GM12878 (cell line): ENCODE measurements around the gene DELE1.

ENCODE experiments used
- BCL3 ChIP-seq: IDR thresholded peaks from 2 replicates; pipeline ENCODE4 v1.6.1; 2011; ENCODE audit warnings: borderline replicate concordance, low read depth, mild to moderate bottlenecking, moderate library complexity, low read length; ENCODE audit not compliant: insufficient read depth, poor library complexity, severe bottlenecking
- CTCF ChIP-seq, 3 experiments: IDR thresholded peaks in 2 of 3; conservative IDR thresholded peaks in 1 of 3; 2 replicates each; pipeline ENCODE4 v1.5.1; 2011; ENCODE audit warnings: low read depth in 3 of 3, low read length in 3 of 3, mild to moderate bottlenecking in 3 of 3, control low read depth in 2 of 3, moderate library complexity in 2 of 3, inconsistent platforms in 1 of 3, mixed read lengths in 1 of 3; ENCODE audit not compliant: control insufficient read depth in 2 of 3, insufficient read depth in 1 of 3; ENCODE audit errors: extremely low read depth in 1 of 3
- HDGF ChIP-seq: fragments of 450-650 bp; IDR thresholded peaks from 2 replicates; pipeline ENCODE4 v1.6.1; 2016; ENCODE audit warnings: antibody characterized with exemption
- NBN ChIP-seq: fragments of 450-650 bp; IDR thresholded peaks from 2 replicates; pipeline ENCODE4 v1.6.1; 2016
- RFX5 ChIP-seq: IDR thresholded peaks from 2 replicates; pipeline ENCODE4 v1.6.1; 2011; ENCODE audit warnings: low read depth, low read length, improper control_type of control experiment

GRCh38 chr5:141916522-141916921 lies 7.1 kb upstream of the DELE1 start:
- no peak for TF ChIP-seq RFX5
- no peak for TF ChIP-seq CTCF (IDR thresholded peaks at IDR 0.05 in 2 of 3, conservative IDR thresholded peaks at IDR 0.05 in 1 of 3; ENCODE audit: control insufficient read depth in 2 of 3, extremely low read depth in 1 of 3, insufficient read depth in 1 of 3, low read depth in 3 of 3, low read length in 3 of 3)
- TF ChIP-seq BCL3: no peak
- TF ChIP-seq NBN: no peak
- TF ChIP-seq HDGF: no peak
